HG03565 (cell line): Measurements from ENCODE around the gene UMODL1.
A peak's percentile ranks its signal among the peaks of the same experiment; 100 is the strongest.

ENCODE experiments used
- ATAC-seq: cut with Tn5 transposase; IDR thresholded peaks from one replicate; pipeline ENCODE4 v1.9.1; 2021; ENCODE audit warnings: mild to moderate bottlenecking, moderate library complexity; ENCODE audit not compliant: unreplicated experiment

UMODL1 gene

GRCh38 chr21:42095581-42095980 is 24.5 kb downstream of the UMODL1 start:
- ATAC-seq, result no peak

- no peak for ATAC-seq
These were observed 25.4 kb downstream of the UMODL1 start for GRCh38 chr21:42096566-42096965.

- no peak for ATAC-seq
These were observed 26.2 kb downstream of the UMODL1 start for GRCh38 chr21:42097274-42097673.

- ATAC-seq, result no peak
These were observed 26.8 kb downstream of the UMODL1 start for GRCh38 chr21:42097860-42098454.

- no peak for ATAC-seq
These were observed 27.9 kb downstream of the UMODL1 start for GRCh38 chr21:42098957-42099505.

GRCh38 chr21:42101246-42101645 is 30.1 kb downstream of the UMODL1 start:
- ATAC-seq, result no peak

- ATAC-seq, result no peak
These were observed 31.0 kb downstream of the UMODL1 start for GRCh38 chr21:42102076-42102475.

- no peak for ATAC-seq
These were observed 31.4 kb downstream of the UMODL1 start for GRCh38 chr21:42102526-42102925.

- ATAC-seq, result no peak
These were observed 31.9 kb downstream of the UMODL1 start for GRCh38 chr21:42102991-42103390.

GRCh38 chr21:42103843-42104242 is 32.7 kb downstream of the UMODL1 start:
- no peak for ATAC-seq

GRCh38 chr21:42105476-42106315 is 34.6 kb downstream of the UMODL1 start:
- no peak for ATAC-seq

GRCh38 chr21:42106425-42106824 is 35.3 kb downstream of the UMODL1 start:
- ATAC-seq, result no peak

GRCh38 chr21:42107177-42107880 is 36.2 kb downstream of the UMODL1 start:
- no peak for ATAC-seq

GRCh38 chr21:42107881-42108553 is 36.9 kb downstream of the UMODL1 start:
- ATAC-seq, result peak; percentile 77

GRCh38 chr21:42108554-42109340 is 37.6 kb downstream of the UMODL1 start:
- no peak for ATAC-seq

GRCh38 chr21:42109473-42109872 is 38.4 kb downstream of the UMODL1 start:
- ATAC-seq, result no peak

- ATAC-seq, result no peak
These were observed 38.9 kb downstream of the UMODL1 start for GRCh38 chr21:42109873-42110525.

- no peak for ATAC-seq
These were observed 39.8 kb downstream of the UMODL1 start for GRCh38 chr21:42110691-42111469.

- ATAC-seq, result no peak
These were observed 40.3 kb downstream of the UMODL1 start for GRCh38 chr21:42111470-42111743.
